Measurements from ENCODE around the gene MLPH.

DNA sequence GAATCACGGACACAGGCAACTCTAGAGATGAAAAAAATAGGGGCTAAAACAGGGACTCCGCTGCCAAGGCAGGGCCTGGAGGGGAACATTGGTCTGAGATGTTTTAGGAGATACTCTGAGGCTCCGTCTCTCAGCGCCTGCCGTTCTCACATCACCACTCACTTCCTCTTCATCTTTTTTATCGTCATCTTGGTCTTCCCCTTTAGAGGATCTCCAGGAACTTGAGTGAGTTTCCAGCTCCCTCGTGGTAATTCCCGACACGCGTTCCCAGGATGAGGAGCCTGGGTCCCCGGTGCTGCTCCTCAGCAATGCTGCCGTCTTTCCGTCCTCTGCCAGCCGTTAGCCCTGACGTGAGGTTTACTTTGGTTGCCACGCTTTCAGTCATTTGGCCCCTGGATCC, 16.1 kb downstream of the MLPH start:
- TF ChIP-seq EP300 (IDR thresholded peaks at IDR 0.05; ENCODE audit: borderline replicate concordance) = no peak
- no peak for TF ChIP-seq CREB1 (IDR thresholded peaks at IDR 0.05; ENCODE audit: low read depth)
- no peak for TF ChIP-seq CEBPB (IDR thresholded peaks at IDR 0.05)
- no peak for TF ChIP-seq FOXM1 (IDR thresholded peaks at IDR 0.05; ENCODE audit: borderline replicate concordance, low read depth)
- TF ChIP-seq NFIC (IDR thresholded peaks at IDR 0.05) = no peak
- TF ChIP-seq ZBTB7A (IDR thresholded peaks at IDR 0.05; ENCODE audit: low read depth) = no peak
- no peak for TF ChIP-seq TAF1 (IDR thresholded peaks at IDR 0.05; ENCODE audit: low read depth)
